Activated CD4-positive, alpha-beta T cell treated with anti-CD3 and anti-CD28 coated beads, Interleukin-2, amount 10 ng/mL, durations not matched to agents 24 days and 14 days (primary cell): ENCODE measurements around the gene BRPF1. TPM values are rescaled to one million over a fixed set of nuclear protein-coding genes. Genes with fewer than 3 reads are reported as not detected.
"Not testable (repeated sequence)": the region's sequence is repeated elsewhere in the genome, so short reads cannot be mapped to it uniquely, and the experiment has no call there.

Experiments
- DNase-seq: peaks from one replicate; pipeline ENCODE4 v3.0.0; 2022
- H3K27ac Mint-ChIP-seq: one replicate; pipeline ENCODE4 v1.8.0; 2022; ENCODE audit warnings: mild to moderate bottlenecking, mixed read lengths
- H3K27me3 Mint-ChIP-seq: one replicate; pipeline ENCODE4 v1.8.0; 2022; ENCODE audit warnings: mixed read lengths
- H3K36me3 Mint-ChIP-seq: one replicate; pipeline ENCODE4 v1.8.0; 2022; ENCODE audit warnings: low read depth, mild to moderate bottlenecking, mixed read lengths
- H3K4me1 Mint-ChIP-seq: one replicate; pipeline ENCODE4 v1.8.0; 2021; ENCODE audit warnings: mixed read lengths
- H3K4me3 Mint-ChIP-seq: one replicate; pipeline ENCODE4 v1.8.0; 2022; ENCODE audit warnings: mild to moderate bottlenecking, moderate library complexity, mixed read lengths
- H3K9me3 Mint-ChIP-seq: one replicate; pipeline ENCODE4 v1.8.0; 2021; ENCODE audit warnings: mixed read lengths
- intact Hi-C: fragments of 100-400 bp; cut with micrococcal nuclease; formaldehyde crosslinking; loops from one replicate; pipeline ENCODE4 v1.15.1; 2023
- total RNA-seq: library from RNA; stranded (reverse); gene quantifications from 2 replicates; pipeline ENCODE4 v1.2.3, GENCODE V29; 2022

The BRPF1 gene
- total RNA-seq, 1 donor from 2014 or later: 45.3 TPM

GRCh38 chr3:9771007-9771406 is 39.5 kb downstream of the BRPF1 start:
- intact Hi-C loops, H3K27me3 Mint-ChIP-seq, H3K9me3 Mint-ChIP-seq, DNase-seq: not testable (repeated sequence)
- Mint-ChIP-seq H3K36me3 (peaks cover 22% of the 10 kb centered on the region), H3K4me1 (peaks cover 45% of the 10 kb centered on the region), H3K27ac (peak overlapping the region; percentile 45), H3K4me3 (peak overlapping the region; percentile 82)

- peaks cover 58% of the 10 kb centered on the region for H3K4me1 Mint-ChIP-seq
- H3K9me3 Mint-ChIP-seq: peaks cover 4% of the 10 kb centered on the region
- intact Hi-C loops: loop anchor here (5.0 kb wide), 1 partner anchor 475 kb away; no protein-coding TSS in a partner anchor
- H3K27me3 Mint-ChIP-seq: no peaks in the 10 kb centered on the region
- peak overlapping the region; percentile 73 for H3K4me3 Mint-ChIP-seq
- peak overlapping the region; percentile 88 for H3K27ac Mint-ChIP-seq
- peaks cover 27% of the 10 kb centered on the region for H3K36me3 Mint-ChIP-seq
- DNase-seq: no peak
These were observed 45.6 kb downstream of the BRPF1 start for GRCh38 chr3:9776896-9777693.

GRCh38 chr3:9777694-9778021 is 46.1 kb downstream of the BRPF1 start:
- Mint-ChIP-seq H3K4me3 (peak overlapping the region; percentile 73), H3K9me3 (peaks cover 4% of the 10 kb centered on the region), H3K4me1 (peaks cover 58% of the 10 kb centered on the region), H3K36me3 (peaks cover 32% of the 10 kb centered on the region), H3K27ac (peak overlapping the region; percentile 88), H3K27me3 (no peaks in the 10 kb centered on the region)
- DNase-seq: no peak
- intact Hi-C loops: loop anchor here (1.0 to 5.0 kb wide), 5 partner anchors 7 to 475 kb away; partner anchors contain the start of gene TADA3

- Mint-ChIP-seq H3K4me3 (peak overlapping the region; percentile 73), H3K27ac (peak overlapping the region; percentile 88), H3K36me3 (peaks cover 36% of the 10 kb centered on the region), H3K4me1 (peaks cover 60% of the 10 kb centered on the region), H3K27me3 (no peaks in the 10 kb centered on the region), H3K9me3 (peaks cover 4% of the 10 kb centered on the region)
- intact Hi-C loops: loop anchor here (1.0 to 5.0 kb wide), 5 partner anchors 8 to 474 kb away; partner anchors contain the start of gene TADA3
- DNase-seq: peak; percentile 70
These were observed 46.9 kb downstream of the BRPF1 start for GRCh38 chr3:9778143-9779074.

- Mint-ChIP-seq H3K36me3 (peaks cover 39% of the 10 kb centered on the region), H3K9me3 (peaks cover 4% of the 10 kb centered on the region), H3K27me3 (no peaks in the 10 kb centered on the region), H3K4me1 (peaks cover 60% of the 10 kb centered on the region), H3K27ac (peak overlapping the region; percentile 88), H3K4me3 (peak overlapping the region; percentile 73)
- intact Hi-C loops: loop anchor here (5.0 kb wide), 1 partner anchor 473 kb away; no protein-coding TSS in a partner anchor
- DNase-seq: no peak
These were observed 47.6 kb downstream of the BRPF1 start for GRCh38 chr3:9779075-9779593.

GRCh38 chr3:9779721-9780457 is 48.4 kb downstream of the BRPF1 start:
- peak; percentile 81 for DNase-seq
- Mint-ChIP-seq H3K27me3 (no peaks in the 10 kb centered on the region), H3K36me3 (peaks cover 42% of the 10 kb centered on the region), H3K4me3 (peak overlapping the region; percentile 59), H3K9me3 (peaks cover 4% of the 10 kb centered on the region), H3K4me1 (peaks cover 60% of the 10 kb centered on the region), H3K27ac (peak overlapping the region; percentile 88)
- intact Hi-C loops: loop anchor here (5.0 kb wide), 1 partner anchor 472 kb away; no protein-coding TSS in a partner anchor

GRCh38 chr3:9780458-9780812 is 48.9 kb downstream of the BRPF1 start:
- DNase-seq: no peak
- H3K4me1 Mint-ChIP-seq: peaks cover 58% of the 10 kb centered on the region
- intact Hi-C loops: no loop called here
- peaks cover 4% of the 10 kb centered on the region for H3K9me3 Mint-ChIP-seq
- no peaks in the 10 kb centered on the region for H3K27me3 Mint-ChIP-seq
- peaks cover 44% of the 10 kb centered on the region for H3K36me3 Mint-ChIP-seq
- peak overlapping the region; percentile 59 for H3K4me3 Mint-ChIP-seq
- H3K27ac Mint-ChIP-seq: peak overlapping the region; percentile 88

- H3K27ac Mint-ChIP-seq: peak overlapping the region; percentile 88
- no peaks in the 10 kb centered on the region for H3K27me3 Mint-ChIP-seq
- H3K36me3 Mint-ChIP-seq: peaks cover 47% of the 10 kb centered on the region
- DNase-seq: no peak
- intact Hi-C loops: no loop called here
- H3K4me3 Mint-ChIP-seq: peak overlapping the region; percentile 59
- peaks cover 4% of the 10 kb centered on the region for H3K9me3 Mint-ChIP-seq
- peaks cover 62% of the 10 kb centered on the region for H3K4me1 Mint-ChIP-seq
These were observed 49.4 kb downstream of the BRPF1 start for GRCh38 chr3:9780910-9781309.

GRCh38 chr3:9781551-9781950 is 50.0 kb downstream of the BRPF1 start:
- DNase-seq: no peak
- Mint-ChIP-seq H3K9me3 (peaks cover 4% of the 10 kb centered on the region), H3K36me3 (peaks cover 53% of the 10 kb centered on the region), H3K4me1 (peaks cover 63% of the 10 kb centered on the region), H3K27me3 (no peaks in the 10 kb centered on the region), H3K4me3 (no peak overlapping the region), H3K27ac (peak overlapping the region; percentile 62)
- intact Hi-C loops: no loop called here

GRCh38 chr3:9781978-9782603 is 50.6 kb downstream of the BRPF1 start:
- Mint-ChIP-seq H3K36me3 (peaks cover 58% of the 10 kb centered on the region), H3K27ac (peak overlapping the region; percentile 80)

GRCh38 chr3:9782770-9783169 is 51.2 kb downstream of the BRPF1 start:
- Mint-ChIP-seq H3K27me3 (no peaks in the 10 kb centered on the region), H3K27ac (peak overlapping the region; percentile 13), H3K36me3 (peaks cover 61% of the 10 kb centered on the region), H3K4me1 (peaks cover 63% of the 10 kb centered on the region), H3K4me3 (no peak overlapping the region), H3K9me3 (peaks cover under 1% of the 10 kb centered on the region)
- intact Hi-C loops: no loop called here
- DNase-seq: no peak

More at GRCh38 chr3:9781978-9782603, 50.6 kb downstream of the BRPF1 start:
- peaks cover 62% of the 10 kb centered on the region for H3K4me1 Mint-ChIP-seq
- no peak overlapping the region for H3K4me3 Mint-ChIP-seq
- H3K9me3 Mint-ChIP-seq: peaks cover 4% of the 10 kb centered on the region
- no peak for DNase-seq
- H3K27me3 Mint-ChIP-seq: no peaks in the 10 kb centered on the region
- intact Hi-C loops: no loop called here

GRCh38 chr3:9783954-9784353 is 52.4 kb downstream of the BRPF1 start:
- no peak overlapping the region for H3K4me3 Mint-ChIP-seq
- H3K9me3 Mint-ChIP-seq: no peaks in the 10 kb centered on the region
- H3K27me3 Mint-ChIP-seq: no peaks in the 10 kb centered on the region
- H3K4me1 Mint-ChIP-seq: peaks cover 52% of the 10 kb centered on the region
- peaks cover 62% of the 10 kb centered on the region for H3K36me3 Mint-ChIP-seq
- intact Hi-C loops: no loop called here
- no peak overlapping the region for H3K27ac Mint-ChIP-seq
- DNase-seq: no peak

GRCh38 chr3:9784965-9785364 is 53.4 kb downstream of the BRPF1 start:
- Mint-ChIP-seq H3K4me3 (no peak overlapping the region), H3K4me1 (peaks cover 48% of the 10 kb centered on the region), H3K27me3 (no peaks in the 10 kb centered on the region), H3K27ac (no peak overlapping the region), H3K36me3 (peaks cover 66% of the 10 kb centered on the region), H3K9me3 (no peaks in the 10 kb centered on the region)
- no peak for DNase-seq
- intact Hi-C loops: no loop called here
